ENCODE results near the gene BAIAP2. TPM values are rescaled to one million over a fixed set of nuclear protein-coding genes. Genes with fewer than 3 reads are reported as not detected.
A peak's percentile ranks its signal among the peaks of the same experiment; 100 is the strongest.

BAIAP2 gene
- total RNA-seq, 1 donor from 2014 or later: 14.4 TPM

- H3K36me3 ChIP-seq: peaks cover 10 to 13% of the 10 kb centered on the region in 2 donors
- peaks cover 10 to 24% of the 10 kb centered on the region in 2 donors for H3K4me1 ChIP-seq
- no peak overlapping the region for H3K27ac ChIP-seq
- H3K27me3 ChIP-seq: no peaks in the 10 kb centered on the region
- H3K4me3 ChIP-seq: peak overlapping the region; percentile 90 to 99
- intact Hi-C loops (cut with DNase I): loop anchor here (1.0 to 5.0 kb wide), 2 partner anchors 46 to 574 kb away; partner anchors contain the start of gene ENDOV
- TF ChIP-seq CTCF (IDR thresholded peaks at IDR 0.05): no peak
- no peak for DNase-seq (ENCODE audit: low spot score in 2 of 2)
- no peaks in the 10 kb centered on the region for H3K9me3 ChIP-seq
Observed at GRCh38 chr17:80990921-80991644, 43.9 kb upstream of the BAIAP2 start.

- peak within 1 kb of the TSS; percentile 90 to 99 for H3K4me3 ChIP-seq
Observed at GRCh38 chr17:80991645-80992076, 43.3 kb upstream of the BAIAP2 start, which contains the start of gene CHMP6. Gene CHMP6 (plus strand): TSS chr17:80991841. CDS start chr17:80991919, 78 bp downstream.

GRCh38 chr17:80992077-80992947 is 42.6 kb upstream of the BAIAP2 start:
- DNase-seq (ENCODE audit: low spot score in 2 of 2): no peak
- Histone ChIP-seq H3K27ac (peak overlapping the region in 1 of 2 donors; percentile 40), H3K9me3 (no peaks in the 10 kb centered on the region), H3K4me1 (peaks cover 10 to 24% of the 10 kb centered on the region in 2 donors), H3K36me3 (peaks cover 20 to 25% of the 10 kb centered on the region in 2 donors), H3K27me3 (no peaks in the 10 kb centered on the region), H3K4me3 (peak overlapping the region; percentile 90 to 99)
- no peak for TF ChIP-seq CTCF (IDR thresholded peaks at IDR 0.05)
- intact Hi-C loops (cut with DNase I): loop anchor here (5.0 kb wide), 1 partner anchor 575 kb away; the partner anchor contains the start of gene ENDOV

More at GRCh38 chr17:80991645-80992076, 43.3 kb upstream of the BAIAP2 start, which contains the start of gene CHMP6:
- H3K9me3 ChIP-seq: no peaks in the 10 kb centered on the region
- intact Hi-C loops (cut with DNase I): loop anchor here (1.0 to 5.0 kb wide), 2 partner anchors 46 to 574 kb away; partner anchors contain the start of gene ENDOV
- peaks cover 16 to 19% of the 10 kb centered on the region in 2 donors for H3K36me3 ChIP-seq
- peak in 1 of 3 experiments; percentile 69 for TF ChIP-seq CTCF (IDR thresholded peaks at IDR 0.05)
- peaks cover 10 to 24% of the 10 kb centered on the region in 2 donors for H3K4me1 ChIP-seq
- no peaks in the 10 kb centered on the region for H3K27me3 ChIP-seq
- DNase-seq (ENCODE audit: low spot score in 2 of 2): peak in 1 of 2 donors; percentile 84
- peak within 1 kb of the TSS in 1 of 2 donors; percentile 40 for H3K27ac ChIP-seq

- H3K9me3 ChIP-seq: no peaks in the 10 kb centered on the region
- no peaks in the 10 kb centered on the region for H3K27me3 ChIP-seq
- H3K4me1 ChIP-seq: peaks cover 10 to 24% of the 10 kb centered on the region in 2 donors
- intact Hi-C loops (cut with DNase I): loop anchor here (5.0 kb wide), 1 partner anchor 576 kb away; the partner anchor contains the start of gene ENDOV
- no peak for TF ChIP-seq CTCF (IDR thresholded peaks at IDR 0.05)
- H3K36me3 ChIP-seq: peaks cover 28 to 33% of the 10 kb centered on the region in 2 donors
- peak overlapping the region; percentile 90 to 99 for H3K4me3 ChIP-seq
- no peak for DNase-seq (ENCODE audit: low spot score in 2 of 2)
- H3K27ac ChIP-seq: no peak overlapping the region
Observed at GRCh38 chr17:80992948-80993624, 41.9 kb upstream of the BAIAP2 start.

GRCh38 chr17:80995131-80995530 is 39.8 kb upstream of the BAIAP2 start:
- Histone ChIP-seq H3K27ac (no peak overlapping the region), H3K36me3 (peaks cover 49 to 53% of the 10 kb centered on the region in 2 donors), H3K9me3 (no peaks in the 10 kb centered on the region), H3K27me3 (no peaks in the 10 kb centered on the region), H3K4me1 (peaks cover 10 to 14% of the 10 kb centered on the region in 2 donors), H3K4me3 (no peak overlapping the region)
- DNase-seq (ENCODE audit: low spot score in 2 of 2): no peak
- no peak for TF ChIP-seq CTCF (IDR thresholded peaks at IDR 0.05)
- intact Hi-C loops (cut with DNase I): no loop called here

Measured in ascending aorta (tissue), 2 donors.